HG03280 (cell line): ENCODE measurements around the gene SCUBE3.

Experiments used
- ATAC-seq: cut with Tn5 transposase; IDR thresholded peaks from one replicate; pipeline ENCODE4 v1.9.1; 2021; ENCODE audit warnings: mild to moderate bottlenecking, moderate library complexity; ENCODE audit not compliant: unreplicated experiment

The SCUBE3 gene

GRCh38 chr6:35237476-35237875 is 23.7 kb downstream of the SCUBE3 start:
- ATAC-seq: no peak

GRCh38 chr6:35238843-35239289 is 25.1 kb downstream of the SCUBE3 start:
- ATAC-seq: no peak

GRCh38 chr6:35239581-35239980 is 25.8 kb downstream of the SCUBE3 start:
- no peak for ATAC-seq

- no peak for ATAC-seq
Observed at GRCh38 chr6:35240838-35241801, 27.4 kb downstream of the SCUBE3 start.

GRCh38 chr6:35242486-35242885 is 28.7 kb downstream of the SCUBE3 start:
- ATAC-seq: no peak

GRCh38 chr6:35242906-35243305 is 29.1 kb downstream of the SCUBE3 start:
- no peak for ATAC-seq

- no peak for ATAC-seq
Observed at GRCh38 chr6:35243386-35243958, 29.7 kb downstream of the SCUBE3 start.

- no peak for ATAC-seq
Observed at GRCh38 chr6:35244551-35244950, 30.8 kb downstream of the SCUBE3 start.

GRCh38 chr6:35247642-35248231 is 34.0 kb downstream of the SCUBE3 start:
- no peak for ATAC-seq

- ATAC-seq: no peak
Observed at GRCh38 chr6:35248300-35248699, 34.5 kb downstream of the SCUBE3 start.

- ATAC-seq: no peak
Observed at GRCh38 chr6:35248965-35249364, 35.2 kb downstream of the SCUBE3 start.

- no peak for ATAC-seq
Observed at GRCh38 chr6:35251949-35252348, 38.2 kb downstream of the SCUBE3 start.

- no peak for ATAC-seq
Observed at GRCh38 chr6:35253249-35253648, 39.5 kb downstream of the SCUBE3 start.

- ATAC-seq: no peak
Observed at GRCh38 chr6:35258336-35258735, 44.6 kb downstream of the SCUBE3 start.

GRCh38 chr6:35258858-35259193 is 45.1 kb downstream of the SCUBE3 start:
- ATAC-seq: peak; percentile 5

- ATAC-seq: peak; percentile 87
Observed at GRCh38 chr6:35259194-35259947, 45.6 kb downstream of the SCUBE3 start, which contains the start of gene ZNF76. ZNF76 (plus strand) TSS chr6:35259735; CDS start chr6:35281152, 21,417 bp downstream.

- ATAC-seq: peak; percentile 38
Observed at GRCh38 chr6:35259948-35260590, 46.3 kb downstream of the SCUBE3 start.

GRCh38 chr6:35260591-35261570 is 47.1 kb downstream of the SCUBE3 start:
- ATAC-seq: no peak

- ATAC-seq: no peak
Observed at GRCh38 chr6:35262596-35262995, 48.8 kb downstream of the SCUBE3 start.
